Endothelial cell of umbilical vein (primary cell): Measurements from ENCODE around the gene AMPH.

Experiments used
- EZH2 ChIP-seq: IDR thresholded peaks from 2 replicates; pipeline ENCODE4 v1.6.1; 2012; ENCODE audit warnings: borderline replicate concordance, low read depth, mild to moderate bottlenecking, moderate library complexity, low read length, inconsistent platforms; ENCODE audit not compliant: severe bottlenecking
- POLR2AphosphoS5 ChIP-seq: IDR thresholded peaks from 2 replicates; pipeline ENCODE4 v1.6.1; 2012; ENCODE audit warnings: low read depth, mild to moderate bottlenecking, control low read depth, low read length, moderate library complexity; ENCODE audit not compliant: insufficient read depth

- TF ChIP-seq EZH2 (no peak), POLR2AphosphoS5 (no peak)
Observed at GRCh38 chr7:38461887-38462286, 169.3 kb downstream of the AMPH start.
